Measurements from ENCODE around the gene PLXDC2. TPM values are rescaled to one million over a fixed set of nuclear protein-coding genes. Genes with fewer than 3 reads are reported as not detected.

Gene PLXDC2
- total RNA-seq, 1 experiment from 2014 or later = 0.21 TPM

- in situ Hi-C loops (cut with HindIII; ENCODE audit: low pct_unique_long_range_greater_than_20kb, low sequenced_read_pairs) (no loop called here), intact Hi-C loops (cut with micrococcal nuclease; ENCODE audit: unreplicated experiment) (no loop called here)
- no peaks in the 10 kb centered on the region for H3K9me3 ChIP-seq (ENCODE audit: control insufficient read depth, insufficient read depth, low read depth, low read length)
- H3K4me1 ChIP-seq (ENCODE audit: control insufficient read depth, insufficient read depth, low read length) = no peaks in the 10 kb centered on the region
- no peaks in the 10 kb centered on the region for H3K36me3 ChIP-seq (ENCODE audit: control insufficient read depth, insufficient read depth, low read length)
- H3K27me3 ChIP-seq (ENCODE audit: control insufficient read depth, insufficient read depth, low read length) = no peaks in the 10 kb centered on the region
- no peak overlapping the region for H3K27ac ChIP-seq (ENCODE audit: low read length)
- CTCF ChIA-PET = no interaction called here
- TF ChIP-seq SIN3A (IDR thresholded peaks at IDR 0.05; ENCODE audit: borderline replicate concordance, insufficient read depth, low read depth, low read length) (no peak), REST (IDR thresholded peaks at IDR 0.05; ENCODE audit: insufficient read depth in 1 of 2, low read depth in 2 of 2, low read length in 1 of 2) (no peak), POLR2AphosphoS5 (IDR thresholded peaks at IDR 0.05; ENCODE audit: low read depth, low read length) (no peak), TCF7L2 (IDR thresholded peaks at IDR 0.05; ENCODE audit: low read depth, low read length) (no peak), CTCF (IDR thresholded peaks at IDR 0.05) (no peak)
- ATAC-seq (no peak), DNase-seq (ENCODE audit: low read depth, low spot score) (no peak)
- no TSS peak for BruUV-seq (replicated peaks)
- POLR2A ChIA-PET = no interaction called here
- no peak overlapping the region for H3K4me3 ChIP-seq (ENCODE audit: low read depth in 2 of 2, low read length in 2 of 2)
These were observed 131.0 kb downstream of the PLXDC2 start for GRCh38 chr10:19947215-19947614.

- POLR2A ChIA-PET = no interaction called here
These were observed 131.4 kb downstream of the PLXDC2 start for GRCh38 chr10:19947656-19948055.

More at GRCh38 chr10:19947656-19948055, 131.4 kb downstream of the PLXDC2 start:
- Histone ChIP-seq H3K4me1 (ENCODE audit: control insufficient read depth, insufficient read depth, low read length) (no peaks in the 10 kb centered on the region), H3K36me3 (ENCODE audit: control insufficient read depth, insufficient read depth, low read length) (no peaks in the 10 kb centered on the region), H3K27ac (ENCODE audit: low read length) (no peak overlapping the region), H3K9me3 (ENCODE audit: control insufficient read depth, insufficient read depth, low read depth, low read length) (no peaks in the 10 kb centered on the region), H3K27me3 (ENCODE audit: control insufficient read depth, insufficient read depth, low read length) (no peaks in the 10 kb centered on the region), H3K4me3 (ENCODE audit: low read depth in 2 of 2, low read length in 2 of 2) (no peak overlapping the region)
- in situ Hi-C loops (cut with HindIII; ENCODE audit: low pct_unique_long_range_greater_than_20kb, low sequenced_read_pairs) (no loop called here), intact Hi-C loops (cut with micrococcal nuclease; ENCODE audit: unreplicated experiment) (no loop called here)
- BruUV-seq (replicated peaks) = no TSS peak
- CTCF ChIA-PET = interaction anchor here (0.7 kb wide), 1 partner anchor 87 kb away, joined by 4 read pairs; no protein-coding TSS in a partner anchor
- TF ChIP-seq REST (IDR thresholded peaks at IDR 0.05; ENCODE audit: insufficient read depth in 1 of 2, low read depth in 2 of 2, low read length in 1 of 2) (no peak), TCF7L2 (IDR thresholded peaks at IDR 0.05; ENCODE audit: low read depth, low read length) (no peak), POLR2AphosphoS5 (IDR thresholded peaks at IDR 0.05; ENCODE audit: low read depth, low read length) (no peak), SIN3A (IDR thresholded peaks at IDR 0.05; ENCODE audit: borderline replicate concordance, insufficient read depth, low read depth, low read length) (no peak), CTCF (IDR thresholded peaks at IDR 0.05) (no peak)
- no peak for ATAC-seq
- no peak for DNase-seq (ENCODE audit: low read depth, low spot score)

Data from Panc1 (cell line).